ENCODE measurements around the gene FNDC3A.

Gene FNDC3A

GRCh38 chr13:48944221-48944620 is 31.5 kb upstream of the FNDC3A start:
- no peak overlapping the region for H3K4me3 ChIP-seq (ENCODE audit: low read depth, low read length)
- TF ChIP-seq CTCF (IDR thresholded peaks at IDR 0.05; ENCODE audit: insufficient read depth, low read depth, low read length, missing control alignments): no peak
- DNase-seq (ENCODE audit: low read depth): no peak

- no peak overlapping the region for H3K4me3 ChIP-seq (ENCODE audit: low read depth, low read length)
- DNase-seq (ENCODE audit: low read depth): no peak
- TF ChIP-seq CTCF (IDR thresholded peaks at IDR 0.05; ENCODE audit: insufficient read depth, low read depth, low read length, missing control alignments): no peak
Measured at GRCh38 chr13:48945626-48946025, 30.1 kb upstream of the FNDC3A start.

GRCh38 chr13:48946163-48946562 is 29.5 kb upstream of the FNDC3A start:
- no peak overlapping the region for H3K4me3 ChIP-seq (ENCODE audit: low read depth, low read length)
- TF ChIP-seq CTCF (IDR thresholded peaks at IDR 0.05; ENCODE audit: insufficient read depth, low read depth, low read length, missing control alignments): no peak
- DNase-seq (ENCODE audit: low read depth): no peak

GRCh38 chr13:48949566-48950500 is 25.9 kb upstream of the FNDC3A start:
- DNase-seq (ENCODE audit: low read depth): no peak

GRCh38 chr13:48950501-48950875 is 25.2 kb upstream of the FNDC3A start:
- DNase-seq (ENCODE audit: low read depth): no peak
- no peak for TF ChIP-seq CTCF (IDR thresholded peaks at IDR 0.05; ENCODE audit: insufficient read depth, low read depth, low read length, missing control alignments)
- H3K4me3 ChIP-seq (ENCODE audit: low read depth, low read length): no peak overlapping the region

More at GRCh38 chr13:48949566-48950500, 25.9 kb upstream of the FNDC3A start:
- TF ChIP-seq CTCF (IDR thresholded peaks at IDR 0.05; ENCODE audit: insufficient read depth, low read depth, low read length, missing control alignments): no peak
- no peak overlapping the region for H3K4me3 ChIP-seq (ENCODE audit: low read depth, low read length)

GRCh38 chr13:48954081-48954480 is 21.6 kb upstream of the FNDC3A start:
- DNase-seq (ENCODE audit: low read depth): no peak
- H3K4me3 ChIP-seq (ENCODE audit: low read depth, low read length): no peak overlapping the region
- no peak for TF ChIP-seq CTCF (IDR thresholded peaks at IDR 0.05; ENCODE audit: insufficient read depth, low read depth, low read length, missing control alignments)
